SKM-1 (cell line): ENCODE results near the gene CX3CL1.

Experiments
- DNase-seq: peaks from one replicate; lab custom pipeline; 2025; ENCODE audit not compliant: unreplicated experiment; lab: John Stamatoyannopoulos, UW

The CX3CL1 gene

DNA sequence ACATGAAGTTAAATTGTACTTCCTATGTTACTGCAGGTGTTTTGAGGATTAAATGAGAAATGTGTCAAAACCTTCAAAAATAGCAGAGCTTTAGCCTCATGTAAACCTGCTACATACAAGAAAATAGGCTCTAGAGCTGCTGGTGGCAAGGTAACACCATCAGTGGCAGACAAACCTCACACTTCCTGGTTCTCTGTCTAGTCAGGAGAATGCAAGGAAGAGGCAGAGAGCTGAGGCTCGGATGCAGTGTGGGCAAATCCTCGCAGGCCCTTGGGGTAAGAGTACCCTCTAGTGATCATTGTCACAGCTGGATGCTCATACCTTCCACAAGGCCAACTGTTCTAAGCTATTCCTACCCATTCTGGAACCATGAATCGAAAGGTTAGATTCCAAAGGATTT lies 60.7 kb downstream of the CX3CL1 start:
- DNase-seq, result no peak

DNA sequence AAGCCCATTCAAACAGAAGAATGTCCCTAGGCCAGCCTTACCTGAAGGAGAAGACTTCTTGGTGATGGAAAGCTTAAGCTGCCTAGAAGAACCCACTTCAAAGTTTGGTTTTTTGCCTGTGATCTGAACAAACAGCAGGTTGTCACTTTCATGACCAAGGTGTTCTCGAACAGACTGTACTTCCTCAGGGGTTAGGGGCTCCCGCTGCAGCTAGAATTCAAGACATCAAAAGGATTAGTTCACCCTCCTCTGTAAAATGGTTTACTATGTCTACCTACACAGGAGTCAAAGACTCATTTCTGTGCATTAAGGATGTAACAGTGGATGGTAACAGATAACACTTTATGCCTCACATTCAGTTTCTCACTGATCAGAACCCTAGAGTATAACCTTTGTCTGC lies 61.7 kb downstream of the CX3CL1 start:
- no peak for DNase-seq
